H1 (cell line): ENCODE results near the gene ELAVL1. TPM values are rescaled to one million over a fixed set of nuclear protein-coding genes. Genes with fewer than 3 reads are reported as not detected.

Source experiments
- CTCF ChIA-PET: fragments of 300-600 bp; sonication (Branson Sonifier 250); formaldehyde crosslinking; loops from one replicate; lab custom pipeline; 2021; ENCODE audit not compliant: partially characterized antibody; lab: Charles Lee
- POLR2A ChIA-PET: fragments of 300-600 bp; sonication (Branson Sonifier 250); formaldehyde crosslinking; loops from one replicate; lab custom pipeline; 2021; ENCODE audit warnings: inconsistent platforms; ENCODE audit not compliant: partially characterized antibody; lab: Charles Lee
- DNase-seq, 2 experiments: peaks; one replicate each; pipeline versions ENCODE4 v3.0.0 to v3.0.0-alpha.2; 2010 to 2022; ENCODE audit warnings: low spot score in 2 of 2, low read depth in 1 of 2, mixed read lengths in 1 of 2
- FAIRE-seq: peaks from 2 replicates; lab custom pipeline; 2011; peaks lifted over from hg19 to GRCh38; lab: Jason Lieb, UNC
- H2AFZ ChIP-seq: 2 replicates; pipeline ENCODE4 v1.8.1; 2012; ENCODE audit warnings: low read length, inconsistent platforms
- H2AK5ac ChIP-seq: 2 replicates; pipeline ENCODE4 v1.6.1; 2013; ENCODE audit warnings: low read depth, low read length
- H2BK120ac ChIP-seq: replicated peaks from 2 replicates; pipeline ENCODE3; 2013; ENCODE audit warnings: low read depth, low read length, inconsistent platforms
- H2BK12ac ChIP-seq: 2 replicates; pipeline ENCODE4 v1.6.1; 2013; ENCODE audit warnings: low read depth, low read length
- H2BK15ac ChIP-seq: 2 replicates; pipeline ENCODE4 v1.6.1; 2013; ENCODE audit warnings: low read length
- H2BK20ac ChIP-seq: 2 replicates; pipeline ENCODE4 v1.6.1; 2013; ENCODE audit warnings: low read length
- H2BK5ac ChIP-seq: 2 replicates; pipeline ENCODE4 v1.6.1; 2013; ENCODE audit warnings: low read depth, low read length
- H3K14ac ChIP-seq: 2 replicates; pipeline ENCODE4 v1.6.1; 2013; ENCODE audit warnings: inconsistent platforms; ENCODE audit not compliant: insufficient read length
- H3K18ac ChIP-seq: 2 replicates; pipeline ENCODE4 v1.6.1; 2013; ENCODE audit warnings: low read length; ENCODE audit errors: extremely low read depth
- H3K23ac ChIP-seq: 2 replicates; pipeline ENCODE4 v1.6.1; 2013; ENCODE audit warnings: inconsistent platforms; ENCODE audit not compliant: insufficient read length
- H3K23me2 ChIP-seq: 2 replicates; pipeline ENCODE4 v1.6.1; 2013; ENCODE audit warnings: low read depth, low read length
- H3K27ac ChIP-seq: 2 replicates; pipeline ENCODE4 v1.6.1; 2011; ENCODE audit warnings: low read depth, low read length, inconsistent platforms
- H3K27me3 ChIP-seq, 4 experiments: replicated peaks in 1 of 4; 1 replicate in 1 of 4; 2 replicates in 3 of 4; pipeline versions ENCODE4 v1.6.1 to v1.8.1; 2011 to 2013; ENCODE audit warnings: low read length in 3 of 4, mild to moderate bottlenecking in 3 of 4, inconsistent platforms in 2 of 4, mixed read lengths in 2 of 4, moderate library complexity in 1 of 4; ENCODE audit not compliant: control insufficient read depth in 3 of 4, insufficient read depth in 3 of 4; ENCODE audit errors: extremely low read depth in 1 of 4
- H3K36me3 ChIP-seq, 4 experiments: 2 replicates each; pipeline versions ENCODE4 v1.6.1 to v1.8.1; 2011 to 2013; ENCODE audit warnings: mild to moderate bottlenecking in 4 of 4, low read length in 3 of 4, moderate library complexity in 2 of 4, control low read depth in 1 of 4, inconsistent platforms in 1 of 4; ENCODE audit not compliant: insufficient read depth in 4 of 4, control insufficient read depth in 2 of 4
- H3K4ac ChIP-seq: replicated peaks from 2 replicates; pipeline ENCODE3; 2013; ENCODE audit warnings: low read length, low read depth, mixed read lengths, inconsistent platforms; ENCODE audit not compliant: insufficient read length
- H3K4me1 ChIP-seq, 4 experiments: replicated peaks in 1 of 4; 1 replicate in 1 of 4; 2 replicates in 3 of 4; pipeline versions ENCODE4 v1.6.1 to v1.8.1; 2011 to 2013; ENCODE audit warnings: low read length in 3 of 4, inconsistent platforms in 2 of 4, mixed read lengths in 1 of 4; ENCODE audit not compliant: insufficient read depth in 4 of 4, control insufficient read depth in 3 of 4
- H3K4me2 ChIP-seq, 2 experiments: 2 replicates each; pipeline versions ENCODE4 v1.6.1 to v1.8.1; 2011 to 2013; ENCODE audit warnings: low read depth in 2 of 2, low read length in 2 of 2, control low read depth in 1 of 2, inconsistent platforms in 1 of 2, mild to moderate bottlenecking in 1 of 2; ENCODE audit not compliant: insufficient read depth in 1 of 2
- H3K4me3 ChIP-seq, 4 experiments: fragments of 200-600, 300-600 bp in 1 of 4; sonication (generic), shearing (Covaris generic), sonication (Bioruptor Twin) in 1 of 4; 2 replicates each; pipeline versions ENCODE4 v1.5.1 to v1.8.1; 2011 to 2016; ENCODE audit warnings: low read length in 4 of 4, low read depth in 3 of 4, control low read depth in 2 of 4, inconsistent platforms in 2 of 4, mild to moderate bottlenecking in 2 of 4, mixed read lengths in 1 of 4, moderate library complexity in 1 of 4; ENCODE audit not compliant: insufficient read depth in 2 of 4; ENCODE audit errors: extremely low read depth in 1 of 4
- H3K56ac ChIP-seq: replicated peaks from 2 replicates; pipeline ENCODE3; 2013; ENCODE audit warnings: low read depth, mild to moderate bottlenecking, mixed read lengths, low read length, inconsistent platforms; ENCODE audit not compliant: insufficient read length
- H3K79me1 ChIP-seq: 2 replicates; pipeline ENCODE4 v1.6.1; 2013; ENCODE audit warnings: low read depth, low read length, control low read depth
- H3K79me2 ChIP-seq, 2 experiments: 2 replicates each; pipeline versions ENCODE4 v1.6.1 to v1.8.1; 2012 to 2013; ENCODE audit warnings: low read length in 2 of 2, mild to moderate bottlenecking in 2 of 2, inconsistent platforms in 1 of 2; ENCODE audit not compliant: insufficient read depth in 2 of 2, control insufficient read depth in 1 of 2
- H3K9ac ChIP-seq, 4 experiments: replicated peaks in 1 of 4; 1 replicate in 1 of 4; 2 replicates in 3 of 4; pipeline versions ENCODE4 v1.6.1 to v1.8.1; 2011 to 2013; ENCODE audit warnings: low read depth in 3 of 4, low read length in 3 of 4, control low read depth in 2 of 4, mild to moderate bottlenecking in 2 of 4, moderate library complexity in 2 of 4, inconsistent platforms in 1 of 4; ENCODE audit errors: extremely low read depth in 1 of 4
- H3K9me3 ChIP-seq, 2 experiments: 2 replicates each; pipeline versions ENCODE4 v1.6.1 to v1.8.1; 2012 to 2013; ENCODE audit warnings: mild to moderate bottlenecking in 2 of 2, moderate library complexity in 2 of 2, control low read depth in 1 of 2, inconsistent platforms in 1 of 2, low read depth in 1 of 2, low read length in 1 of 2, mixed read lengths in 1 of 2; ENCODE audit not compliant: insufficient read depth in 2 of 2
- H4K20me1 ChIP-seq, 2 experiments: replicated peaks in 1 of 2; 2 replicates each; pipeline versions ENCODE3 to v1.8.1; 2011 to 2013; ENCODE audit warnings: inconsistent platforms in 2 of 2, low read length in 2 of 2, mild to moderate bottlenecking in 1 of 2; ENCODE audit not compliant: insufficient read depth in 2 of 2, control insufficient read depth in 1 of 2
- H4K5ac ChIP-seq: 2 replicates; pipeline ENCODE4 v1.6.1; 2013; ENCODE audit warnings: low read length, low read depth, mixed read lengths, inconsistent platforms; ENCODE audit not compliant: insufficient read length
- H4K8ac ChIP-seq: 2 replicates; pipeline ENCODE4 v1.8.0; 2013; ENCODE audit warnings: mild to moderate bottlenecking, moderate library complexity, low read length, inconsistent platforms; ENCODE audit not compliant: insufficient read depth; ENCODE audit errors: extremely low read depth
- H4K91ac ChIP-seq: replicated peaks from 2 replicates; pipeline ENCODE3; 2013; ENCODE audit warnings: low read length, mixed read lengths, inconsistent platforms; ENCODE audit not compliant: insufficient read length
- BACH1 ChIP-seq: IDR thresholded peaks from 2 replicates; pipeline ENCODE4 v1.6.1; 2012; ENCODE audit warnings: low read length, improper control_type of control experiment
- CTBP2 ChIP-seq: IDR thresholded peaks from 2 replicates; pipeline ENCODE4 v1.7.0; 2011; ENCODE audit warnings: borderline replicate concordance, mild to moderate bottlenecking, moderate library complexity, mixed read lengths, low read length; ENCODE audit not compliant: insufficient read depth, insufficient read length
- E2F6 ChIP-seq: IDR thresholded peaks from 2 replicates; pipeline ENCODE4 v1.6.1; 2012; ENCODE audit warnings: inconsistent platforms
- HDAC6 ChIP-seq: IDR thresholded peaks from one replicate; pipeline ENCODE4 v1.7.1; 2012; ENCODE audit warnings: low read depth, mild to moderate bottlenecking, inconsistent platforms, low read length, moderate library complexity
- JUN ChIP-seq: IDR thresholded peaks from 2 replicates; pipeline ENCODE4 v1.6.1; 2011; ENCODE audit warnings: low read depth, mild to moderate bottlenecking, improper control_type of control experiment, low read length
- KDM4A ChIP-seq: IDR thresholded peaks from one replicate; pipeline ENCODE4 v1.7.1; 2012; ENCODE audit warnings: low read depth, mild to moderate bottlenecking, moderate library complexity, low read length, inconsistent platforms; ENCODE audit not compliant: severe bottlenecking
- POLR2A ChIP-seq, 2 experiments: IDR thresholded peaks; 1 replicate in 1 of 2; 2 replicates in 1 of 2; pipeline ENCODE4 v1.6.1; 2011; ENCODE audit warnings: low read depth in 2 of 2, low read length in 2 of 2, mild to moderate bottlenecking in 2 of 2; ENCODE audit errors: control extremely low read depth in 1 of 2
- POU5F1 ChIP-seq: IDR thresholded peaks from 2 replicates; pipeline ENCODE4 v1.6.1; 2011; ENCODE audit warnings: low read depth, mild to moderate bottlenecking, low read length, moderate library complexity
- SRF ChIP-seq: IDR thresholded peaks from 2 replicates; pipeline ENCODE4 v1.6.1; 2011; ENCODE audit warnings: mild to moderate bottlenecking, low read depth, low read length, moderate library complexity
- WGBS, 2 experiments: shearing (Covaris generic) in 1 of 2; methylation state at CpG; one replicate each; pipeline versions ENCODE4 v1.1.6 to v1.1.7; 2013 to 2015; ENCODE audit warnings: low lambda C conversion rate in 2 of 2, mixed read lengths in 2 of 2, inconsistent platforms in 1 of 2, low coverage in 1 of 2, missing lambda C conversion rate in 1 of 2; ENCODE audit not compliant: insufficient replicate concordance in 2 of 2, insufficient coverage in 1 of 2, insufficient read length in 1 of 2; ENCODE audit errors: extremely low coverage in 1 of 2, missing lambda C conversion rate in 1 of 2; 5-methylcytosine and 5-hydroxymethylcytosine counted together
- polyA plus RNA-seq, 7 experiments: library from polyadenylated mRNA; depleted of rRNA in 3 of 7; stranded (reverse) in 5 of 7; unstranded in 2 of 7; fragments of >200 nt in 5 of 7; fragments of 200-250 nt in 2 of 7; gene quantifications; 1 replicate in 5 of 7; 2 replicates in 1 of 7; 4 replicates in 1 of 7; pipeline versions ENCODE4 v1.2.1 to v1.2.3, GENCODE V29; 2011 to 2013; ENCODE audit warnings: missing spikeins in 2 of 7, mixed read lengths in 2 of 7
- total RNA-seq: library from RNA; stranded (reverse); fragmentation: NEBNext Ultra II Directional; extraction: Animal tissue kit (Norgen Biotek cat#: 25700); gene quantifications from 2 replicates; pipeline ENCODE4 v1.2.1, GENCODE V29; 2021

ELAVL1 gene
- total and polyA plus RNA-seq, 2 of the 8 experiments (the other 6 are each of a cell fraction or from before 2014, with no cell fraction given) = 56.7 to 163 TPM

GRCh38 chr19:7996883-7997282 lies 8.6 kb downstream of the ELAVL1 start:
- Histone ChIP-seq H3K18ac (no peak overlapping the region), H3K9ac (no peak overlapping the region), H2BK20ac (no peak overlapping the region), H3K27ac (no peak overlapping the region), H2AFZ (no peak overlapping the region), H3K9me3 (no peaks in the 10 kb centered on the region), H3K23ac (no peak overlapping the region), H4K8ac (no peak overlapping the region), H2BK120ac (no peak overlapping the region), H2BK15ac (no peak overlapping the region), H3K4ac (no peak overlapping the region), H2BK12ac (no peak overlapping the region), H2BK5ac (no peak overlapping the region), H4K91ac (no peak overlapping the region), H3K79me2 (peaks cover 79 to 98% of the 10 kb centered on the region in 2 experiments), H3K36me3 (peaks cover 0 to 2% (median 0%) of the 10 kb centered on the region in 4 experiments; a peak in 2 of 8 replicates), H3K4me1 (peaks cover 3 to 6% (median 4%) of the 10 kb centered on the region in 4 experiments; a peak in 6 of 7 replicates), H3K56ac (no peak overlapping the region), H3K4me3 (no peak overlapping the region), H3K27me3 (no peaks in the 10 kb centered on the region), H2AK5ac (no peak overlapping the region), H3K23me2 (no peaks in the 10 kb centered on the region), H3K4me2 (no peak overlapping the region), H3K79me1 (peaks cover 25% of the 10 kb centered on the region), H4K20me1 (peaks cover 55 to 68% of the 10 kb centered on the region in 2 experiments), H3K14ac (no peak overlapping the region), H4K5ac (no peak overlapping the region)
- no peak for DNase-seq
- WGBS, 2 experiments = 84% methylated on average over 3 of the region's 3 CpGs; no CpG with 5 or more reads in 1 of the 2 experiments
- POLR2A ChIA-PET = no interaction called here
- CTCF ChIA-PET = interaction anchor here (1.2 to 3.2 kb wide), 2 partner anchors 13 to 26 kb away, joined by 6 to 12 read pairs; no protein-coding TSS in a partner anchor
- TF ChIP-seq JUN (no peak), KDM4A (no peak), SRF (no peak), BACH1 (no peak), POLR2A (IDR thresholded peaks at IDR 0.05; ENCODE audit: control extremely low read depth in 1 of 2, low read depth in 2 of 2, low read length in 2 of 2) (no peak), E2F6 (no peak), CTBP2 (no peak), POU5F1 (no peak), HDAC6 (no peak)
- FAIRE-seq = no peak
